NCI-H2171 treated with DMSO at 0.1 percent for 48 hours (cell line): Measurements from ENCODE around the gene MED25.
A peak's percentile ranks its signal among the peaks of the same experiment; 100 is the strongest.
"Not testable (repeated sequence)": the region's sequence is repeated elsewhere in the genome, so short reads cannot be mapped to it uniquely, and the experiment has no call there.

Experiments
- DNase-seq: peaks from one replicate; lab custom pipeline; 2025; lab: John Stamatoyannopoulos, UW

MED25 gene

DNA sequence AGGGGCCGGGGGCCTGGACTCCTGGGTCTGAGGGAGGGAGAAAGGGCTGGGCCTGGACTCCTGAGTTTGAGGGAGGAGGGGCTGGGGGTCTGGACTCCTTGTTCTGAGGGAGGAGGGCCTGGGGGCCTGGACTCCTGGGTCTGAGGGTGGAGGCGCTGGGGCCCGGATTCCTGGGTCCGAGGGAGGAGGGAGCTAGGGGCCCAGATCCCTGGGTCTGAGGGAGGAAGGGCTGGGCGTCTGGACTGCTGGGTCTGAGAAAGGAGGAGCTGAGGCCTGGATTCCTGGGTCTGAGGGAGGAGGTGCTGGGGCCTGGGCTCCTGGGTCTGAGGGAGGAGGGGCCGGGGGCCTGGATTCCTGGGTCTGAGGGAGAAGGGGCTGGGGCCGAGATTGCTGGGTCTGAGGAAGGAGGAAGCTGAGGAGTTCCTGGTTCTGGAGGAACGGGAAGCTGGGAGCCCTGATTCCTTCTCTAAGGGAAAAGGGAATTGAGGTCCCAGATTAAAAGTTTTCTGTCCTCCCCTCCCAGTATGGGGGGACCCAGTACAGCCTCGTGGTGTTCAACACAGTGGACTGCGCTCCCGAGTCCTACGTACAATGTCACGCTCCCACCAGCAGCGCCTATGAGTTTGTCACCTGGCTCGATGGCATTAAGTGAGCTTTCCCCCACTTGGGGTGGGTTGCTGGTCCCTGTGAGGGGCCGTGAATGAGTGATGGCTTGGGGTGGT is 721 bp downstream of the MED25 start:
- no peak for DNase-seq

DNA sequence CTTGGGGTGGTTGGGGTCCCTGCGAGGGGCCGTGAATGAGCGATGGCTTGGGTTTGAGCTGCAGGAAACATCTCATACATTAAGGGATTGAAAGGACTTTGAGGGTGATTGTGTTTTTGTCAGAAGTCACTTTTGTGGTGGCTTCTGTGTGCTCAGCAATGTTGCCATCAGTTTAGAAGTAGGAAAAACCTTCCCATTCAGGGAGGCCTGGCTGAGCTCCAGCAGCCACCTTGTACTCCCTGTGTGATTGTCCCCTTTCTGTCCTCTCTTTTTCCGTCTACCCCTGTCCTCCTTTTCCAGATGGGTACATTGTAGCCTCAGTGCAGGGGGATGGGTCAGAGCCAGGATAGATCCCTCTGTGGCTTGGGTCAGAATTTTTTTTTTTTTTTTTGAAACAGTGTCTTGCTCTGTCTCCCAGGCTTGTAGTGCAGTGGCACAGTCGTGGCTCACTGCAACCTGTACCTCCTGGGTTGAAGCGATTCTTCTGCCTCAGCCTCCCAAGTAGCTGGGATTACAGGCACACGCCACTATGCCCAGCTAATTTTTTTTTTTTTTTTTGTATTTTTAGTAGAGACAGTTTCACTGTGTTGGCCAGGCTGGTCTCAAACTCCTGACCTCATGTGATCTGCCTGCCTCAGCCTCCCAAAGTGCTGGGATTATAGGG is 1.5 kb downstream of the MED25 start:
- DNase-seq, result not testable (repeated sequence)

DNA sequence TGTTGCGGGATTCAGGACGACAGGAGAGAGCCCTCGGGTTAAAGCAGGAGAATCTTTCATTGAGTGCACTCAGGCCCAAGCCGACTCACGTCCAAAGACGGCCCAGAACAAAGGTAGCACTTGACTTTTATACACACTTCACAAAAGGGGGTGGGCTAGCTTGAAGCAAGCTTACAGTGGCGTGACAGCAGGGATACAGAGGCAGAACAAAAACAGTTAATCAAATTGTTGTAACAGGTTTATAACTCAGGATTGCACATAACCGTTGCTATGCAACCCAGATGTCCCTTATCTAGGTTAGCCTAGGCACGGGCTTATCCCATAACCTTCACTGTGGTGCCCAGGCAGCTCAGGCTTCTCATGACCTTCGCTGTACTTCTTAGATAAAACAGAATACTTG is 2.0 kb downstream of the MED25 start:
- peak; percentile 37 for DNase-seq

DNA sequence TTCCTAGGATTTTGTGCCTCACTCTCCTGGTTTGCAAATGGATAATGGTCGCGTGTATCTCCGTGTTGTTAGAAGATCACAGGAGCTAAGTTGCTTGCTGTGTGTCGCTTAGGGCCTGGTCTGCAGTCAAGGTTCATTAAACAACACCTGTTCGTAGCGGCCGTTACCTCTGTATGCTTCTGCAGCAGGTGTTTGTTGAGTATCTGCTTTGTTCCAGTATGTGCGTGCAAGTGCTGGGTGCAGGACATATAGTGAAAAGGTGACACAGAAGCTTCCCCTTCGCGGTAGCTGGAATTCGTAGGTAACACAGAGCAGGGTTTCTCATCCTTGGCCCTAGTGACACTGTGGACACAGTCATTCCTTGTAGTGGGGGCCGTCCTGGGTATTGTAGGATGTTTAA is 5.4 kb downstream of the MED25 start:
- peak; percentile 60 for DNase-seq

DNA sequence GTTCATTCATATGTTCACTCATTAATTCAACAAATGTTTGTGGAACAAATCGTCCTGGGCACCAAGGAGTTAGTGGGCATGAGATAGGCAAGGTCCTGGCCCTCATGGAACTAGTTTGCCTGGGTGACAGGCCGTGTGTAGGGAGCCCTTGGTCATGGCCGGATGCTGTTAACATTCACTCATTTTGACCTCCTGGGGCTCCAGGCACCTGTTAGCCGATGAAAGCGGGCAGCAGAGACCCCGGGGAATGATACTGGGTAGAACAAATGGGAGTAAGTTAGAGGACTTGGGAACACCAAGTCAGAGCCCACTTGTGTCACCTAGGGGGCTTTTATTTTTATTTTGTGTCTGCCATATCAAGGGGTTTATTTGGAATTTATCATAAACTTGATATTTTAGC is 6.6 kb downstream of the MED25 start:
- DNase-seq, result no peak

DNA sequence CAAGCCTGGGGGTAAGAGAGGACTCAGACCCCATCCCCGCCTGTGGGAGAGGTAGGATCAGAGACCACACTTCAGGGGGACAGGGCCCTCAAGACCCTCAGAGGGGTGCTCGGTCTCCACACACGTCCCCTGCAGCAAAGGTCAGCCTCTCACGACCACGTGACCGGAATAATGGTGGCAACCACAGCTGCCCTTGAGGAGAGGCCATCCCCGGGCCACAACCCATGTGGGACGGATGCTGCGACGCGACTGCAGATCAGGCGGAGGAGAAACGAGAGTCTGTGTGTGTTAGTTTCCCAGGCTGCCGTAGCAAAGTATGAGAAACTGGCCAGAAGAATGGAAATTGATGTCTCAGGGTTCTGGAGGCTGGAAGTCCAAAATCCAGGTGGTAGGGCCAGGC is 8.9 kb downstream of the MED25 start:
- no peak for DNase-seq

DNA sequence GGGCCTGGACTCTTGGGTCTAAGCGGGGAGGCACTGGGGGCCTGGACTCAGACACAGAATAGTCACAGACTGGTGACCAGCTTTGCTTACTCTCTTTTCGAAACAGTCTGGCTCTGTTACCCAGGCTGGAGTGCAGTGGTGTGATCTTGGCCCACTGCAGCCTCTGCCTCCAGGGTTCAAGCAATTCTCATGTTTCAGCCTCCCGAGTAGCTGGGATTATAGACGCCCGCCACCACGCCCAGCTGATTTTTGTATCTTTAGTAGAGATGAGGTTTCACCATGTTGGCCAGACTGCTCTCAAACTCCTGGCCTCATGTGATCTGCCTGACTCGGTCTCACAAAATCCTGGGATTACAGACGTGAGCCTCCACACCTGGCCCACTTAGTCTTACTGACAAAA is 11.1 kb downstream of the MED25 start:
- DNase-seq, result no peak

DNA sequence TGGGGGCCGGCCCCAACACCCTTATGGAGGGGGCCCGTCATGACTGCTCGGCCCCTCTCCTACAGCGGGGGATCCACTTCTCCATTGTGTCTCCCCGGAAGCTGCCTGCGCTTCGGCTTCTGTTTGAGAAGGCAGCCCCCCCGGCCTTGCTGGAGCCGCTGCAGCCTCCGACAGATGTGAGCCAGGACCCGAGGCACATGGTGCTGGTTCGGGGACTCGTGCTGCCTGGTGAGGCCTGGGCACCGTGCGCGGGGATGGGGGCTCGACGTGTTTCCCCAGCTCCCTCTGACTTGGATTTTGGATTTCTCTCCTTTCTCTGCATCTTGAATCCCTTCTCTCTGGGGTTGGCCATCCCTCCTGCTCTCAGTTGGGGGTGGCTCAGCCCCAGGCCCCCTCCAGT is 11.6 kb downstream of the MED25 start:
- no peak for DNase-seq

DNA sequence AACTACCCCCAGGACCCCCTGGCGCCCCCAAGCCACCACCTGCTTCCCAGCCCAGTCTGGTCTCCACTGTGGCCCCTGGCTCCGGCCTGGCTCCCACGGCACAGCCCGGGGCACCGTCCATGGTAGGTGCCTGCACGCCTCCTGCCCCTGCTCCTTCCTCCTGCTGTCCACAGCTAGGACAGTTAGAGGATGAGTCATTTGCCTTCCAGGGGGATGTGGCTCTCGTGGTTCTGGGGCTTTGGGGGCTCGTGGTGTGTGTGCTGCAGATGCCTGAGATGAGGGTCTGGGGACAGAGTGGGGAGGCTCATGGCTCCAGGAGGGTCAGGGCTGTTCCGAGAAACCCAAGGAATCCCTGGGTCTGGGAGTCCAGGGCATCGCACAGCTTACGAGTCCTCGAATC is 12.7 kb downstream of the MED25 start:
- no peak for DNase-seq

DNA sequence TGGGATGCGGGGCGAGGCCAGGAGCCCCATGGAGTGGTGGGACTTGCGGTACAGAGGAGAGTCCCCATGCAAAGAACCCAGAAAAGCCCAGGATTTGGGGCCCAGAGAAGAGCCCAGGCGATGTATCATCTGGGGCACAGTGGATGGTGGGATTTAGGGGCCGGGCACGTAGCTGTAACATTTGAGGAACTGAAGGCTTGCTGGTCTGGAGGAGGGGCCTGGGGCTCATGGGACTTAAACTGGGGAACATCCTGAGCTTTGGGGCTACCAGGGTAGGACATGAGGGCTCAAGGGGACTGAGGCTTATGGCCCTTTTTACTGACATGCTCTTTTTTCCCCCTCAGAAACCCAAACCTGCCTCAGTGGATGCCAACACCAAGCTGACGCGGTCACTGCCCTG is 13.5 kb downstream of the MED25 start:
- DNase-seq, result no peak

DNA sequence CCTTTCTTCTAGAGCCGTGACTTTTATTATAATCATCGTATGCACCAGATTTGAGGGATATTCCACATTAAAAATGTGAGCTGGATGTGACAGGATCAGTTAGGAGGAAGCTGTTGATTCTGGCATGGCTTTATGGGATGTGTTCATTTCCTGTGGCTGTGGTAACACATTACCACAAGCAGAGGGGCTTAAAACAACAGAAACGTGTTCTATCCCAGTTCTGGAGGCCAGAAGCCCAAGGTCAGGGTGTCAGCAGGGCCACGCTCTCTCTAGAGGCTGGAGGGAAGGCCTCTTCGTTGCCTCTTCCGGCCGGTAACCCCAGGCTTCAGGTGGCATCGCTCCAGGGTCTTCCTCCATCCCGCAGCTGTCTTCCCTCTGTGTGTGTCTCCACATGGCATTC is 14.5 kb downstream of the MED25 start:
- DNase-seq, result no peak

DNA sequence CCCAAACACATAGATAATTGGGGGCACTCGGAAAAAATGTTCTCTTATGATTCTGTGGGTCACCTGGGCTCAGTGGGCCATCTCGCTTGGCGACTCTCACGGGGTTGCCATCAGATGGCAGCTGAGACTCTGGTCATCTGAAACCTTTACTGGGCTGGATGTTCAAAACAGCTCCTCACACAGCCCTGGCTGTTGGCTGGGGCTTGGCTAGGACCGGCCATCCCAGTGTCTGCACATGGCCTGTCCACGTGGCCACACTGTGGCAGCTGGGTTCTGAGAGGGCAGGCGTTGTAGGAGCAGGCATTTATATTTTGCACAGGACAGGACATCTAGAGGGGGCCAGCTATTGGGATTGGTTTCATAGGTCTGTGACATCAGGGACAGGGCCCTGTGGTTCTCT is 15.5 kb downstream of the MED25 start:
- no peak for DNase-seq

DNA sequence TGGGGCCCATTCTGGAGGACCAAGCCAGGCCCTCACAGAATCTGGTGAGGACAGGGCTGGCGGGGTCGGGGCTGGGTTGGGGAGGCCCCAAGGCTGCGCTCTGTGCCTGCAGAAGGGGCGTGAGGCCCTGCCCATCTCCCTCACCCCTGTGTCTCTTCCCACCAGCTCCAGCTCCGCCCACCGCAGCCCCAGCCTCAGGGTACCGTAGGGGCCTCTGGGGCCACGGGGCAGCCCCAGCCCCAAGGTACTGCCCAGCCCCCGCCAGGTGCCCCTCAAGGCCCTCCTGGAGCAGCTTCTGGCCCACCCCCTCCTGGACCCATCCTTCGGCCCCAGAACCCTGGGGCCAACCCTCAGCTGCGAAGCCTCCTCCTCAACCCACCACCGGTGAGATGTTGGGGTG is 17.5 kb downstream of the MED25 start:
- DNase-seq, result no peak

DNA sequence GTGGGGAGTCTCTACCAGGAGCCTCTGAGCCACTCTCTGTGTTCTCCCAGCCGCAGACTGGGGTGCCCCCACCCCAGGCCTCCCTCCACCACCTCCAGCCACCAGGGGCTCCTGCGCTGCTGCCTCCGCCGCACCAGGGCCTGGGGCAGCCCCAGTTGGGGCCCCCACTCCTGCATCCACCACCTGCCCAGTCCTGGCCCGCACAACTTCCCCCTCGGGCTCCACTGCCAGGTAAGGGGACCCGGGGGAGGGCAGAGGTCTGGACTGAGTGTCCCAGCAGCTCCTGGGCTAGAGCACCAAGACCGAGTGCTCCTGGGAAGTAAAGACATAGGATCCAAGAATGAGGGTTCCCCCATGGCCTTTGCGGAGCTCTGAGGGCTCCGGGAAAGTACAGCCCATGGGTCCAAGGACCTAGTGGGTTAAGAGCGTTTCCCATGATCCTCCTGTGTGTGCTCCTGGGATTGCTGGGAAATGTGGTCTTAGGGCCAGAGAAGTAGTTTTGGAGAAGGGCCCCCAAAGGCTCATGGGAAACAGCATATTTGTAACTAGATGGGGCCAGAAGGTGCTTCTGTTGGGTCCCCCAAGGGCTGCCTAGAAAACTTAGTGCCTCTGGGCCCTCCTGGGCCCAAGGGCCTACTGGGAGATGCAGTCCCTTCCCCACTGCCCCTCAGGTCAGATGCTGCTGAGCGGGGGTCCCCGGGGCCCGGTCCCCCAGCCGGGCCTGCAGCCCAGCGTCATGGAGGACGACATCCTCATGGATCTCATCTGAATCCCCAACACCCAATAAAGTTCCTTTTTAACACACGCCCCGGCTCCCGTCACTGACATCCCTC is 18.3 kb downstream of the MED25 start:
- DNase-seq, result no peak

DNA sequence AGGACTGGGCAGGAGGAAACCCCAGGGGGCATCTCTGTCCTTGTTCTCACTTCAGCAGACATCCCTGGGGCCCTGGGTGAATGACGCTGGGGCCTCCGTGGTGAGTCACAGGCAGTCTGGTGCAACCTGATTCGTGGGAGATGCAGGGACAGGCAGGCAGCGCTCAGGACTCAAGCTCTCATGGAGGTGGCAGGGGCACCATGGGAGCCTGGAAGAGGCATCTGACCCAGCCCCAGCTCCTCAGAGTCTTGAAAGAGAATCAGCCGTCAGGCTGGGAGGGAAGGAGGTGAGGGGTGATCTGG is 18.9 kb downstream of the MED25 start:
- no peak for DNase-seq

DNA sequence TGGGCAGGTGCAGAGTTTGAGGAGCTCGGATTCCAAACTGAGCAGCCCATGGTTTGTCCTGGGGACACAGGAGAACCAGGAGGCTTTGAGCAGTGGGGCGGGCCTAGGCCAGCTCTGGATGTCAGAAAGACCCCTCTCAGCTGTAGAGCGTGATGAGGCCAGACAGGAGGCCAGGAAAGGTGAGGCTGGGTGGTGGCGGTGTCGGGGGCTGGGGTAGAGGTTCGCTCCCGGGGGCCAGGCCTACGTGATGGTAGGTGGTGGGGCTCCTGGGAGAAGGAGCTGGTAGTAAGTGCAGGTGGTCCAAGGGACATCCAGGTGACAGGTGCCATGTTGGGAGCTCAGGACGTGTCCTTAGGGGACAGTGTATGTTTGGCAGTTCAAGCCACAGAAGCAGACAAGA is 19.3 kb downstream of the MED25 start:
- no peak for DNase-seq

DNA sequence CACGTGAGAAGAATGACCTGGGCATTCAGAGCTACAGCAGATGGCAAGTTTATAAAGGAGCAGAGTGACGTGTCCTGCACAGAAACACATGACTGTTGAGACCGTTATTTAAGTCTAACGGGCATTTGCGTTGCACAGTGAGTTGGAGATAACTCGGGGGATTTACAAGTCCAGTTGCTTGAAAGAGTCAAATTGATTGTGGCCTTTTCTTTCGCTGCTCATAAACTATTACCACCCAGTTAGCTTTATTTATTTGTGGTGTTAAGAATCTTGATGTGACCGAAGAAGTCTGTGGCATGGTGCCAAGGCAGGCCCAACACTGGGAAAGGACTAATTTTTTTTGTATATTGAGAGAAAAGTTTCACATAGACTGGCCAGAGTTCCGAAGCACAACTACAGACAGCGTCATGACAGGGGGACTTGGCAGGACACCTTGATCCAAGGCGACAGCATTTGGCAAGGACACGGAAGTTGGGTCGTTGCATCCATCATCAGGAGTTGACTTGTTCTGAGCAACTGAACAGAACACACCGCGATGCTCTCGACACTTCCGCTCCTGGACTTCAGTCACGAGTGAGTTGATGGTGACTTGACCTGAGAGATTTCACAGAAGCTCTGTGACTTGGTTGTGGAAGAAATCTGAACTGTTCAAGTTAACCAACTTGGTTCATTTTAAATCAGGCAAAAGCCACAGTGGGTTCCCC is 20.9 kb downstream of the MED25 start:
- DNase-seq, result no peak

DNA sequence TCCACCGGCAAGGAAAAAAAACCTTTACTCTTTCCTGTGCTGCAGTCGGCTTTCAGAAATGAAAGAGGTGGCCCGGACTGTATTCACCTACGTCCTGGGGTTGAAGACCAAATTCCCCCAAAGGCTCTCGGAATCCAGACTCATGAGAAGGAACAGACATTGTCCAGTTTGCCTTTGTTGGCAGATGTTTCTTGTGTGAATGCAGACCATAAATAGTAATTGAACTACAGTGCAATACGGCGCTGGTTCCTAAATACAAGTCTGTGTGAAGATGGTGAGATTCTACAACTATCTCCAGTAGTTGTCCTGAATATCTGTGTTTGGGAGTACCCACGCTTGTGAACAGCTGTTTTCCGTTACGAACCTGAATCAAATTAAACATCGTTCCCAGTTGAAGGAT is 21.6 kb downstream of the MED25 start:
- DNase-seq, result no peak

DNA sequence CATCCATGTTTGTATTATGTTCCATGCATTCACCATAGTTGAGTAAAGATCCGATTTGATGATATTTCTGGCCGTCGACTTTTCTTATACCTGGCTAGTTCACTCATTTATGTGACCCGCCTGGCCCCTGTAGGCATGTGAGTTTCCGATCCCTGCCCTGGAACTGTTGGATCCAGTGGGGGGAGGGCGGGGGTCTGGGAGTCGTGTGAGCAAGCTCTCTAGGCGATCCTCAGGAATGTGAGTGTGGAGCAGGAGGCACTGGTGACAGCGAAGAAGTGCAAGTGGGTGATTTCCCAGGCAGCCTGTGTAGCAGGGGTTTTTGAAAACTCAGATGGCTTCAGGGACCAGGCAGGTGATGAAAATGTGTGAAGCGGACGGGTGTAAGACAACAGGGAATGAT is 22.2 kb downstream of the MED25 start:
- no peak for DNase-seq

DNA sequence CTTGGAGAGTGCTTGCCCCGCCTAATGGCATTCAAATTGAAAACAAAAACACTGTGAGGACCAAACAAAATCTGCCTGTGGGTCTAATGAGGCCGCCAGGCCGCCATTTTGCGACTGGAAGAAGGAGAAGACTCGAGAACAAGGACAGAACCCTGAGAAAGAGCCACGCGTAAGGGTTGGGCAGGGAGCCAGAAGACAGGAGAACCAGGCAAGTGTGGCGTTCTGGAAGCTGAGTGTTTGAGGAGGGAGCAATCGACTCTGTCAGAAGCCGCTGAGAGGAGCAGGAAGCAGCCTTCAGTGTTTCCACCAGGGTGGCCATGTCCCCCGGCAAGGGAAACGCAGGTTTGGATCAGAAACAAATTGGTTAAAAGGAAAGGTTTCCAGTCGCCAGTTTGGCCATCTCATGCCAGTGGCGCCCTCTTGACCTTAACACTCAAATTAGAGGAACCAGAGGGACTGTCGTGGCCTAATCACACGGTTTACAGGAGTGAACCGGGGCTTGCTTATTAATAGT is 22.7 kb downstream of the MED25 start:
- DNase-seq, result no peak

DNA sequence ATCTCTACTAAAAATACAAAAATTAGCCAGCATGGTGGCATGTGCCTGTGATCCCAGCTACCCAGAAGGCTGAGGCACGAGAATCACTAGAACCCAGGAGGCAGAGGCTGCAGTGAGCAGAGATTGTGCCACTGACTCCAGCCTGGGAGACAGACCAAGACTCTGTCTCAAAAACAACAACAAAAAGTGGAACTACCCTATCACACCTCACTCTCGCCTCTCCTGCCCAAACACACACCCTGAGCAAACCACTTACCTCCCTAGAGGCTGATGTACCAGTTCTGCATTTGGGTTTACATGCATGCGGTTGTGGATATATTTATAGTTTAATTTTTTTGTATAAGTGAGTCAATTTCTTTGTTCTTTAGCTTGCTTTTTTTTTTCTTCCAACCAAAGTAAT is 25.2 kb downstream of the MED25 start:
- no peak for DNase-seq
